Fibroblast of skin of back (primary cell): ENCODE results near the gene MEIS3.

Experiments
- DNase-seq: peaks from one replicate; pipeline ENCODE4 v3.0.0-alpha.2; 2013

Gene MEIS3

DNA sequence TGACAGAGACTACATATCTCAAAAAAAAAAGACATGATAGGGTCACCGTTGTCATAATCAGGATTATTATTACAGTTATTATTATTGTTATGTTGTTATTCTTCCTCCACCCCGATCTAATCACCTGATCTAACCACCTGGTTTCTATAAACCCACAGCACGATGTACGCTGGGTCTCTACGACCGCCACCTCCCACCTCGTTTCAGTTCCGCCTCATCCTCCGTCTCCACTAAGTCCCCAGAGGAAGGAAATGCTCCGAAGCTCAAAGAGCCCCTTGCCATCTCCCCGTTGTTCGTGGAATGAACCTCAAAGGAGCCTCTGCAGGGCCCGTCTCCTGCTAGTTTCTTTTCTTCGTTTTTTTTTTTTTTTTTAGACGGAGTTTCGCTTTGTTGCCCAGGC is 15.9 kb upstream of the MEIS3 start:
- no peak for DNase-seq

DNA sequence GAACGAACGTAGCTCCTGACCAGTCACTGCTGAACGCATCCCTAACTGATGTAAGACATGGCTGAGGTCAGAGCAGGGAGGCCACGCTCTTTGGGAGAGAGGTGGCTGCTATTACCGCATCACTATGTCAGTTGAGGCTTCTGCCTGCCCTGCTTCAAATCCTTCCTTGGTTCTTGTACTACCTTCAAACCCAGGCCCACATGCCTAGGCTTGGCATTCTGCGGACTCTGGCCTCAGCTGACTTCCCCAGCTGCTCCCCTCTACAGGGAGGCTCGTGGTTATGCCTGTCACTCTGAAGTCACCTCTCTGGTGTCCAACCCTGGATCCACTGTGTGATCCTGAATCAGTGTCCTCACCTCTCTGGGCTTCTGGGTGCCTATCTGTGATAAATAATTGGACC is 14.8 kb upstream of the MEIS3 start:
- DNase-seq: no peak

DNA sequence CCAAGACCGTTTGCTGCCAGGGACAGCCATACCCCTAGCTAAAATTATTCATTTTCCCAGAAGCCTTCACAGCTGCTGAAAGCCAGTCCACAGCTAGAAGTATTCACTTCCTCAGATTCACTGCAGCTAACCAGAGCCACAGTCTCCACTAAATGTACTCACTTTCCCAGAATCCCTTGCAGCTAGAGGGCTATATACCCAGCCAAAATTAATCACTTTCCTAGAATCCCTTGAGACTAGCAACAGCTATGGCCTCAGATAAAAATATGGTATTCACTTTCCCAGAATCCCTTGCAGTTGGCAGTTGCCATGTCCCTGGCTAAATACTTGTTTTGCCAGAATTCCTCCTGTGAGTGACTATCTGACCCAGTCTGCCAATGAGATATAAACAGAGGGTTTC is 13.8 kb upstream of the MEIS3 start:
- peak; percentile 69 for DNase-seq

DNA sequence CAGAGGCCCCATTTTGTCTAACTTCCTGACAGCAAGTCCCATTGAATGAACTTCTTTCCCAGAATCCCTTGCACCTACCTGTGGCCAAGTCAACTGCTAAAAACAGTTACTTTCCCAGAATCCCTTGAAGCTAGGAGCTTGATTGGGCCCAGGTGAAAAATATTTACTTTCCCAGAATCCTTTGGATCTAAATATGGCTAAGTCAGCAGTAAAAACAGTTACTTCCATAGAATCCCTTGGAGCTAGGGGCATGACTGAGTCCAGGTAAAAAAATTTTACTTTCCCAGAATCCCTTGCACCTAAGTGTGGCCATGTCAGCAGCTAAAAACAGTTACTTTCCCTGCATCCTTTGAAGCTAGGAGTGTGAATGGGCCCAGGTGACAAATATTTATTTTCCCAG is 13.2 kb upstream of the MEIS3 start:
- no peak for DNase-seq

DNA sequence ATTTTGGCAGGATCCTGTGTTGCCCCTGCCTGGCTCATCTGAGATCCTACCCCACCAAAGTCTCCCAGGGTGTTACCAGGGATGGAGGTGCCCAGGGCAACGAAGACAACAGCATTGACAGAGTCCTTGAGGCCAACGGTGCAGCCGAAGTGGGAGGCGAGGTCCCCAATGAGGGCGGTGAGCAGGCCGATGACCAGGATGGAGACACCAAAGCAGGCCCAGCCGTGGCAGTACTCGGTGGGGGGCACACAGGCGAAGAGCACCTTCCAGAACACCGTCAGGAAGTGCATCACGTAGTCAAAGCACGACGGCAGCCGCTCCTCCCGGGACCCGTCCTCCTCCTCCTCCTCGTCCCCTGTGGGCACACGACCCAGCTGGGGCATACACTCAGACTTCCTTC is 12.8 kb upstream of the MEIS3 start:
- no peak for DNase-seq

DNA sequence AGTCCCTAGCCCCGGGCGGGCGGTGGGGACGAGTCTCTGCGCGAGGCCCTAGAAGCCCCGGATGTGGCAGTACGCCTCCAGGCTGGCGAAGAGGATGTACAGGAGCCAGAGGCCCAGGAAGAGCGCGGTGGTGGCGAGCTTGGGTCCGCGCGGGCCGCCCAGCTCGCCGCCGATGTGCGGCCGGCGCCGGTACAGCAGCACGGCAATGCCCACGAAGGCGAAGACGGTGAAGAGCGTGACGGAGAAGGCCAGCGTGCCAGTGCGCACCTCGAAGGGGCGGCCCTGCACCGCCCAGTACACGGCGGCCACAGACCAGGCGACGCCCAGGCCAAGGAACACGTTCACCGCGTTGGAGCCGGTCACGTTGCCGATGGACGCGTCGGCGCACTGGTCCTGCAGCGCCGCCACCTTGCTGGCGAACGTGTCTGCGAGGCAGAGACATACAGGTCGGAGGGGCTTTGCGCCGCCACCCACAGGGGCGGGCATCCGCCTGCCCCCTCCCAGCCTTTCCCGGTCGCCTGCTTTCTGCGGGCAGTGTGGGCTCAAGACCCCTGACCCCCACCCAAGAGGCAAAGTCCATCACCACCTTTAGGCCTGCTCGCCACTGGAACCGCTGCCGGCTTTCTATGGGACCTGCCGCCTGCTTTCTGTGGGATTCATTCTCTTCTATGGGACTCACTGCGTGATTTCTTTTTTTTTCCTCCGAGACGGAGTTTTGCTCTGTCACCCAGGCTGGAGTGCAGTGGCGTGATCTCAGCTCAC is 10.9 kb upstream of the MEIS3 start:
- peak; percentile 61 for DNase-seq

DNA sequence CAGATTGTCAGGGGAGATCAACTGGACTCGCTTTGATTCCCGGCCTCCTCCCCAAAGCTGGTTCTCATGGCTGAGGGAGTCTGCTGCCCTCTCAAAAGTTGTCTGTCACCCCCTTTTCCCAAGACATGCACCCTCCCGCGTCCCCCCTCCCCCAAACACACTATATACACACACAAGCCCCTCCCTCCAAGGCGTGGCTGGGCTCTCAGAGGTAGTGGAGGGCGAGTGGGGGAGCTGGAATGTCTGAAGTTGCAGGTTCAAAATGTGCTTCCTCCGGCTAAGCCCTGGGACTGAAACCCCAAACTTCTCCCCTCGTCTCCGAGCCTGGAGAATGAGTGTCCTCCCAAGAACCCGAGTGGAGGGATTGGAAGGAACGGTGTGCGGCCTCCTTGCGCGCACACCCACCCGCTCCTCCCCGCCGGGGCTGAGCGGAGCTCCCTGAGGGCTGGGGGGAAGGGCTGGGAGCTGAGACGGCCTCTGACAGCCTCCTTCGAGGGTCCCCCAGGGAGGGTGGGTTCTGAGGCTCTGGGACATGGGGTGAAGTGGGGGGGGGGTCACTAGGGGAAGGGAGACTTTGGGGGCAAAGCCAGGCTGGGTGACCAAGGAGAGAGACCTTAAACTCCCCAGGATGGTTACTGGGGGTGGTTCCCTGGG is 9.9 kb upstream of the MEIS3 start:
- no peak for DNase-seq

DNA sequence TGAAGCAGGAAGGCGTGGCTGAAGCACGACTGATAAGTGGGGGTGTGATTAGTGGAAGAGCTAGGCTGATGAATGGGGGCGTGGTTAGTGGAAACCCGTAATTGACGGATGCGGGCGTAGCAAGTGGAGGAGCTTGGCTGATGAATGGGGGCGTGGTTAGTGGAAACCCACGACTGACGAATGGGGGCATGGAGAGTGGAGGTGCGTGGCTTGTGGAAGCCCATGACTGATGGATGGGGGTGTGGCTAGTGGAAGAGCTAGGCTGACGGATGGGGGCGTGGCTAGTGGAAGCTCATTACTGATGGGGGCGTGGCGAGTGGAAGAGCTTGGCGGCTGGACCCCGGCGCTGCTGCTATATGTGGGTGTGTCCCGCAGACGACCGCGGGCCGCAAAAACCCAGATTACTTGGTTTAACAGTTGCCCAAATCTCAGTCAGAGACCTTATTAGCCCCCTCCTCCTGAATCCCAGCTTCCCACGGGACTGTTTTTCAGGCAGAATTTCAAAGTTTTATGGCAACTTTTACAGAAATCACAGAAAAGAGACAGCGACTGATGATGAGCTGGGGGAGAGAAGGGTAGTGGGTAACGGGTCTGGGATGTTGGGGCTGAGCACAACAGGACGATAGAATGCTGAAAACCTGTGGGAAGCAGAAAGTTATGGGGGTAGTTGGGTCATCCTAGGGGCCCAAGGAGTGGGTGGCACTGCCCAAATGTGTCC is 9.0 kb upstream of the MEIS3 start:
- peak; percentile 99 for DNase-seq

DNA sequence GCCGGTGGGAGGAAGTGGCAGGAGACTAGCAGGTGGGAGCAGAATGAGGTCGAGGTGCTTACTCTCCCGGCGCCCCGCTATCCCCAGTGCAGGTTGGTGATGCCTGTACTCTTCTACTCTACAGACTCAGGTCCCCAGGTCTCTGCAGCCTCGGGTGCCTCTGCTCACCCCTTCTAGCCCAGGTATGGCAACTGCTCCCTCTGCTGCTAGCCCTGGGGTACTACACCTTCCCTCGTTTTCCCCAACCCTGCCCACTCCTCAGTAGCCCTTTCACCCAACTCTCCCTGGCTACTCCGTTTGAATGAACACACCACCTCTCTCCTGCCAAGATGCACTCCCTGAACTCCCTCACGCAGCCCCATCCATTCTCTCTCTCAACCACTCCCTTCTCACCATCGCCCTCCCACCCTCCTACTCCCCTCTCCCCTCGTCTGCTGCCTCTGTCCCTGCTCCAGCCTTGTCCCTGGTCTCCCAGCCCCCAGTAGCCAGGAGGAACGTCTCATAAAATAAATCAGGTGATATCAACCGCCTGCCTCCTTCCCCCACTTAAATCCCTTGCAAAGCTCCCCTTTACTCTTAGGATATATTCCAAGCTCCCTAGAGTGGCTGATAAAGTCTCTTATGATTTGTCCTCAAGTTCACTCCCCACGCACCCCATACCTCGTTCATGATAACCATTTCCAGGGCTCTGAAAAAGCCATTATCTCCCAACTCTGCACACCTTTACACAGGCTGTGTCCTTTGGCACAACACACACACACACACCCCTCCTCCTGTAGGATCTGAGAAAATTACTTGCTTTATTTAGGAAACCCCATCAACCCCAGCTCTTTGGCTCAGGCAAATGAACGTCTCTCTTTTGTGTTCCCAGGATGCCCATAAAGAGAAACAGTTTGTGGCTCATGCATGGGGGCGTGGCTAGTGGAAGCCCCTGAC is 8.2 kb upstream of the MEIS3 start:
- DNase-seq: peak; percentile 61

DNA sequence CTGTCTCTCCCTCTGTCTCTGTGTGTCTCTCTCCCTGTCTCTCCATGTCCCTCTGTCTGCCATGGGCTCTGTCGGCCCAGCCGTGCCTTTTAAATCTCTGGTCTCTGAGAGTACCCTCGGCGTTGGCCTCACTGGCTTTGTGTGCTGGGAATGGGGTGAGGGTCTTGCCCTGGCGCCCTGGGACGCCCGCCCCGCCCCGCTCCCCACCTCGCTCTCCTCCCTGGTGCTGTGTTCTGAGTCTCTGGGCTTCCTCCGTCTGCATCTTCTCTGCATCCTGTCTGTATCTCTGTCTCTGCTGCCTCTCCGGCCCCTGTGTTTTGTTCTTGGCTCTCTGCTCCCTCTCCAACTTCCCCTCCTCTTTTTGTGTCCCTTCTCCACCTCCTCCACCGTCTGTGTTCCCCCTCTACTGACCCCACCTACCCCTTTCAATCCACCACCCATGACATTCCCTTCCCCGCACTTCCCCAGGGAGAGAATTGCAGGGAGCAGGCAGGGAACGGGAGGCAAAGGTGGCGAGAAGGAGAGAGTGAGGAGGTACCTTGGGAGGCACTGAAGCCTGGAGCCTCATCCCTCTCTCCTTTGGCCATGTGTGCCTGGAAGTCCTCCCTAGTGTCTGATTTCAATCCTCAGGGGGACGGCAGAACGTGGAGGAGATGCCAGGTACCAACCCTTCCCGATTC is 4.0 kb upstream of the MEIS3 start:
- DNase-seq: no peak

DNA sequence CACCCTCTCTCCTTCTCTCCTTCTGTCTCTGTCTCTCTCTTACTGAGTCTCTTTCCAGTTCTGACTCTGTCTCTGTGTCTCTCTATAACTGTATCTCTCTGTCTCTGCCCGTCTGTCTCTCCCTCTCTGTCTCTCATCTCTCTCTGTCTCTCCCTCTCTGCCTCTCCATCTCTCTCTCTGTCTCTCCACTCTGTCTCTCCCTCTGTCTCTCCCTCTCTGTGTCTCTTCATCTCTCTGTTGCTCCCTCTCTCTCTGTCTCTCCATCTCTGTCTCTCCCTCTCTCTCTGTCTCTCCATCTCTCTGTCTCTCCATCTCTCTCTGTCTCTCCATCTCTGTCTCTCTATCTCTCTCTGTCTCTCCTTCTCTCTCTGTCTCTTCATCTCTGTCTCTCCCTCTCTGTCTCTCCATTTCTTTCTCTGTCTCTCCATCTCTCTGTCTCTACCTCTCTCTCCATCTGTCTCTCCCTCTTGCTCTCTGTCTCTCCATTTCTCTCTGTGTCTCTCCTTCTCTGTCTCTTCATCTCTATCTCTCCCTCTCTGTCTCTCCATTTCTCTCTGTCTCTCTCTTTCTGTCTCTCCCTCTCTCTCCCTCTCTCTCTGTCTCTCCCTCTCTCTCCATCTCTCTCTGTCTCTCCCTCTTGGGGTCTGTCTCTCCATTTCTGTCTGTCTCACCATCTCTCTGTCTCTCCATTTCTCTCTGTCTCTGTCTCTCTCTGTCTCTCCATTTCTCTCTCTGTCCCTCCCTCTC is 3.3 kb upstream of the MEIS3 start:
- no peak for DNase-seq

DNA sequence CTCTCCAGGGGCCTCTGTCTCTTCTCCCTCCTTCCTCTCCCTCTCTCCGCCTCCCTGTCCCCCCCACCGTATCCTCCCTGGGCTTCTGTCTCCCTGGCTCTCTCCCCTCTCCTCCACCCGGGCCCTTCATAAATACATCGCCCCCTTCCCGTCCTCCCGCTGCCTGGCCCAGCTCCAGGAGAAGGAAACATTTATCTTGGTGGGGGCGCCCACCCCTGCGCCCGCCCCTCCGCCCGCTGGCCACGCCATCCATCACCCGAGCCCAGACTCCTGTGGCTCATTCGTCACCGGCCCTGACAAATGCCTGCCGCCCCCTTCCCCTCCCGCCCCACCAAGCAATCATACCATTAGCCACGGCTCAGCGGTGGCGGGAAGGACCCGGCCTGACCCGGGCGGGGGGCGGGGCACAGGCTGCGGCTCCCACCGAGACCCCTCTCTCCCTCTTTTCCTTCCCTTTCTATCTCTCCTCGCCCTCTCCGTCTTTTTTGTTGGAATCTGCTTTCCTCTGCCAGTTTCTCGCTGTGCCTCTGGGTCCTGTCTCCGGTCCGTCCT is 2.6 kb upstream of the MEIS3 start:
- DNase-seq: peak; percentile 65

DNA sequence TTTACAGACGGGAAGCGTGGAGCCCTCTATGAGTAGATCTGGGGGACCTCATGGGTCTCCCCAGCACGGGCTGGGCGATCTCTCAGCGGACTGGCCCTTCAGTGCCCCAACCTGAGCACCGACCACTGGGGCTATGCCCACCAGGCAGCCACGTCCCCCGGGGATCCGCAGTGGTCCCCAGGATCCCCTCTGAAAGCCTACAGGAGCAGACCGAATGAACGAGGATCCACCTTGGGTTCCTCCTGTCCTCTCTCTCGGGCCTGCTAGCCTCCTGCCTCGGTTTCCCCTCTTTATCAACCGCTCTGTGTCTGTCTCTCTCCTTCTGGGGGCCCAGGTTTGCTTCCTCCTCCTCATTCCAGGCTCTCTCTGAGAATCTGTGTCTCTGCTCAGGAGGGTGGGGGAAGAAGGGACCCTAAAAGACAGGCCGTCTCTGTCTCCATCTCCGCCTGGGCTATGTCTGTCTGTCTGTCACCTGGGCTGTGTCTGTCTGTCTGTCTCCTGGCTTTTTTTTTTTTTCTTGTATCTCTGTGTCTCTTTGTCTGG is 2.0 kb upstream of the MEIS3 start:
- no peak for DNase-seq

DNA sequence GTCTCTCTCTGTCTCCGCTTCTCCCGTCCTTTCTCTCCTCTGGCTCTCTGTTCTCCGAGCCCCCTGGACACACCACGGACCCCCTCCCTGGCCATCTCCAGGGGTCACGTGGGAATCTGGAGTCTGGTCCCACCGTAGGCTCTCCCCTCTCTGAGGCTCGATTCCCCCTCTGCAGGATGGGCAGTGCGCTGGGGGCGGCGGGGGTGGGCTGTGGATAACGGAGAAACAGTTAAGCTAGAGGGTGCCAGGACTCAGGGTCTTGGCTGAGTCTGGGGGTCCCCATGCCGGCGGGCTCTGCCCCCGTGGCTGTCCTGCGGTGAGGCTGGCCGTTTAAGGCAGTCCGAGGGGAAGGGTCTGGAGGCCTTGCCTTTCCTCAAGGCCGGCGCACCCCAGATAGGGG is 462 bp upstream of the MEIS3 start:
- no peak for DNase-seq

DNA sequence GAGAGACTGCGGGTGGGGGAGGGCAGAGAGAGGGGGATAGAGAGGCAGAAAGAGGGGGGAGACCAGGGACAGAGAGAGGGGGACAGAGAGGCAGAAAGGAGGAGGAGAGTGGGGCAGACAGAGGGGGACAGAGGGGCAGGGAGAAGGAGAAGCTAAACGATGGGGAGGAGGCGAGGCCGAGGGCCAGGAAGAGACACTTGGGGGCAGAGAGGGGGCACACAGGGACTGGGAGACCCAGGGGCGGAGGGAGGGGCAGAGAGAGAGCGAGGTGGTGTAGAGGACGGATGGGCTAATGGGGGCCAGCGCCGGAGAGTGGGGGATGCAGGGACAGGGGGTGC is 666 bp downstream of the MEIS3 start:
- DNase-seq: no peak

DNA sequence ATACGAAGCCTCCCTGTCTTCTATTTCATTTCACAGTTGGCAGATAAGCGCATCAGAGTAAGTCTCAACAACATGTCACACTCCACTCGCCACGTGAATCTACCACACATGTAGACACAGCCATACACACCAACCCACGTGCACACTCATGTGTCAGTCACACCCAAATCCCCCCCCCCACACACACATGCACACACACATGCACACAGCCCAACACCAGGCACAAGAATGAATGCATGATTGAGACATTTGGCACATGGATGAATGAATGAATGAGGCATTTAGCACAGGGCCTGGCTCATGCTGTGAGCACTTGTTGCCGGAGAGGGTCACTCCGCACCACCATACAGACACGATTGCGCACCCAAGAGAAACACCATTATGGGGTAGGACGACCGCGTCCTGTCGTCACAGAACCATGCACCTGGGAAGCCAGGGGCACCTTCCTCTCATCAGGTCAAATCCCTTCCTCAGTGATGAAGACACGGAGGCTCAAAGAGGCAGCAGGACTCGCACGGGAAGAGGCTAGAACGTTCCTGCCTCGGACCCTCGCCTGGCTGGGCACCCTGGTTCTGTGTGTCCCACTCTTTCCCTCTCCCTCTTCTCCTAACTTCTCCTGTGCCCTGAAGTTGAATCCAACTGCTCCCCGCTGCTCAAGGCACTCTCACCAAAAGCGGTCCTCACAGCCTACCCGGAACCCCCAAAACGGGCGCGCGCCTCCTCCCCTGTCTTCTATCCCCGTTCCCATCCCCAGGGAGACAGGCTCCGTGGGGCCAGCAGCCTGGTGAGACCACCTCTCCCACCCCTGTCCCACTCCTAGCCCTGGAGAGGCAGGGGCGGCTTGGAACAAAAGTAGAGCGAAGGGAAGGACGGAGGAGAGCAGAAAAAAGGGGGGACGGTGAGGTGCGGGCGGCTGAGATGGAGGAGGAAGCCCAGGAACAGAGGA is 1.3 kb downstream of the MEIS3 start:
- DNase-seq: no peak

DNA sequence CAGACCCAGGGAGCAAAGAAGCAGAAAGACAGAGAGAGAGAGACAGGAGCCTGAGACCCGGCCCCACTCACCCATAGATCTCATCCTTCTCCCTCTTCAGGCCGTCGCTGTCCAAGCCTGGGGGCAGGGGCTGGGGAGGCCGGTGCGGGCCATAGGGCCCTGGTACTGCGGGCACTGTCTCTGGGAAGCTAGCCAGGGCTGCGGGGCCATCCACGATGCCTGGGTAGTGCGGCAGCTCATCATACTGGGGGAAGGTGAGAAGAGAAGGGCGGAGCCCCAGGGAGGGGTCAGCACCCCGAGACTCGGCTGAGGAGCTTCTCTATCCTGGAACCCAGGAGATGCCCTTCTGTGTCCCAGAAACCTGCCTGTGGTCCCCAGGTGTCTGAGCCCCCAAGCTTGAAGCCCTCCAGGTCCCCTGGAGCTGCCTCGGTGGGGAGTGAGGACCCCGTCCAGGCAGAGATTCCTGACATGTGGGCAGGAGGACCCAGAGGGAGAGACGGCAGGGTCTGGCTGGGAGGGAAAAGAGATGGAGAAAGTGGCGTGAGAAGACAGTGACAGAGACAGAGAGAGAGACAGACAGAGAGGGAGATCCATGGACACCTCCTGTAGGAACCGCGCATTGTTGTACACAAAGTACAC is 2.1 kb downstream of the MEIS3 start:
- DNase-seq: no peak

DNA sequence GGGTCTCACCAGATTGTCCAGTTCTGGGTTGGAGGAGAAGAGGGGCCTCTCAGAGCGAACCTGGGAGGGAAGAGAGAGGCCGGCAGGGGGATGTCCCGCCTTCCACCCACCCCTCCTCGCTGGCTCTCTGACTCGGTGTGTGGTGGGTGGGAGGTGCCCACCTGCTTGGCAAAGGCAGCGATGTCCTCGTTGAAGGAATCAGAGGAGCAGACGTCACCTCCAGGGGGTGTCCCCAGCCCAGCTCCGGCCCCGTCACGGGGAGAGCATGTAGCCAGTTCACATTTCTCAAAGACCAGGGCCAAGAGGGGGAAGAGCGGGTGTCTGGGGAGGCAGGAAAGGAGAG is 2.7 kb downstream of the MEIS3 start:
- no peak for DNase-seq

DNA sequence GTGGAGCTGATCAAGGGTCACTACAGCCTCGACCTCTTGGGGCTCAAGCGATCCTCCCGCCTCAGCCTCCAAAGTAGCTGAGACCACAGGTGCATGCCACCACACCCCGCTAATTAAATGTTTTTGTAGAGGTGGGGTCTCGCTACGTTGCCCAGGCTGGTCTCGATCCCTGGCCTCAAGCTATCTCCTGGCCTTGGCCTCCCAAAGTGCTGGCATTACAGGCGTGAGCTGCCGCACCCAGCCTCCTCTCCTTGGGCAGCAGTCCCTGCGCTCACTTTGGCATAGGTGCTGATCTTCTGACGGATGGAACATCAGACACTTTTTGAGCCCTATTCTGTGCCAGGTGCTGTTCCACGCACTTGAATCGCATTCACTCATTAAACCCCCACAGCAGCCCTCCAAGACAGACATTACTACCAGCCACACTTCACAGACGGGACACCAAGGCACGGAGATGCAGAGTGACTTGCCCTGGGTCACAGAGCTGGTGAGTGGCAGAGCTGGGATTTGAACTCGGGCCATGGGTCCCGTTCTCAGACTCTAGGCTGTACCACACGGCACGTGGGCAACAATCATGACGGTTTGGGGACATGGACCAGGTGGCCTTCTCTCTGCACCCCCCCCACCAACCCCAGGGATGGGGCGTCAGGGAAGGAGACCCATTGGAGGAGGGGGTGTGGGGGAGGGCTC is 3.2 kb downstream of the MEIS3 start:
- no peak for DNase-seq
